Spleen (tissue), 11 donors: ENCODE data around the gene TLE5. TPM values are rescaled to one million over a fixed set of nuclear protein-coding genes. Genes with fewer than 3 reads are reported as not detected.
"Not testable (repeated sequence)": the region's sequence is repeated elsewhere in the genome, so short reads cannot be mapped to it uniquely, and the experiment has no call there.

Experiments used
- DNase-seq: peaks from one replicate; pipeline ENCODE4 v3.0.0-alpha.2; 2020
- H3K27ac ChIP-seq, 8 donors: fragments of 200-600 bp; sonication (generic) in 7 of 8; 1 replicate in 4 of 8; 2 replicates in 4 of 8; pipeline versions ENCODE4 v1.5.0 to v1.8.0; 2016 to 2021; ENCODE audit warnings: inconsistent platforms in 4 of 8, mild to moderate bottlenecking in 4 of 8, moderate library complexity in 1 of 8
- H3K27me3 ChIP-seq, 7 donors: fragments of 200-600 bp; sonication (generic) in 6 of 7; replicated peaks in 1 of 7; 1 replicate in 4 of 7; 2 replicates in 3 of 7; pipeline versions ENCODE4 v1.5.0 to v1.8.0; 2016 to 2021; ENCODE audit warnings: inconsistent platforms in 3 of 7, mild to moderate bottlenecking in 1 of 7
- H3K36me3 ChIP-seq, 6 donors: fragments of 200-600 bp; sonication (generic) in 5 of 6; 1 replicate in 4 of 6; 2 replicates in 2 of 6; pipeline versions ENCODE4 v1.5.0 to v1.8.0; 2016 to 2021; ENCODE audit warnings: inconsistent platforms in 2 of 6
- H3K4me1 ChIP-seq, 6 donors: fragments of 200-600 bp; sonication (generic) in 5 of 6; 1 replicate in 3 of 6; 2 replicates in 3 of 6; pipeline versions ENCODE4 v1.5.0 to v1.8.0; 2016 to 2021; ENCODE audit warnings: inconsistent platforms in 3 of 6
- H3K4me3 ChIP-seq, 8 donors: fragments of 200-600 bp; sonication (generic) in 7 of 8; 1 replicate in 4 of 8; 2 replicates in 4 of 8; pipeline versions ENCODE4 v1.5.0 to v1.8.0; 2016 to 2021; ENCODE audit warnings: inconsistent platforms in 4 of 8, mild to moderate bottlenecking in 4 of 8, moderate library complexity in 2 of 8
- H3K9me3 ChIP-seq, 8 donors: fragments of 200-600 bp; sonication (generic) in 7 of 8; 1 replicate in 4 of 8; 2 replicates in 4 of 8; pipeline versions ENCODE4 v1.5.0 to v1.8.0; 2016 to 2021; ENCODE audit warnings: inconsistent platforms in 4 of 8
- CTCF ChIP-seq, 11 experiments: fragments of 200-600 bp in 7 of 11; fragments of 450-650 bp in 4 of 11; sonication (generic) in 4 of 11; IDR thresholded peaks in 8 of 11; conservative IDR thresholded peaks in 3 of 11; 1 replicate in 7 of 11; 2 replicates in 4 of 11; pipeline versions ENCODE4 v1.4.0 to v1.8.0; 2016 to 2021; ENCODE audit warnings: antibody characterized with exemption in 11 of 11, inconsistent platforms in 4 of 11, mild to moderate bottlenecking in 1 of 11
- POLR2A ChIP-seq, 3 donors: fragments of 450-650 bp; IDR thresholded peaks; one replicate each; pipeline ENCODE4 v1.5.1; 2017; ENCODE audit warnings: antibody characterized with exemption in 3 of 3, mild to moderate bottlenecking in 1 of 3
- POLR2AphosphoS5 ChIP-seq, 3 donors: sonication (generic); formaldehyde crosslinking; IDR thresholded peaks; one replicate each; pipeline ENCODE4 v1.5.1; 2017; ENCODE audit warnings: antibody characterized with exemption in 3 of 3
- WGBS, 5 donors: extraction: QIAGEN DNeasy Blood & Tissue Kit in 3 of 5; methylation state at CpG; one replicate each; pipeline versions ENCODE4 v1.1.5 to v1.1.7; 2013 to 2018; 5-methylcytosine and 5-hydroxymethylcytosine counted together
- intact Hi-C: fragments of 100-400 bp; cut with DNase I; formaldehyde crosslinking; loops from one replicate; pipeline ENCODE4 v1.15.0; 2023; ENCODE audit warnings: low total_unique reads
- polyA plus RNA-seq, 3 donors: library from polyadenylated mRNA; stranded (reverse); fragments of 200-250 nt; gene quantifications; one replicate each; pipeline ENCODE4 v1.2.1, GENCODE V29; 2013
- total RNA-seq, 7 donors: library from RNA; depleted of rRNA in 3 of 7; stranded (reverse); fragments of >200 nt in 3 of 7; fragmentation: NEBNext Ultra II Directional in 4 of 7; extraction: Animal tissue kit (Norgen Biotek cat#: 25700) in 4 of 7; gene quantifications; one replicate each; pipeline versions ENCODE4 v1.1.0 to v1.2.1, GENCODE V29; 2016 to 2021
- donor health status: healthy with polysubstance abuse.
- donor health status: DM: no; HTN: no; CAD: no; lungs with moderate emphysema.
- donor health status: DM: no; HTN: no; CAD: no.
- donor health status: Bipolar disorder and iron deficiency.
- donor health status: healthy.
- donor health status: DM: no; HTN: no; CAD: no.
- donor health status: DM: yes; HTN: yes; CAD: no.

Gene TLE5
- total and polyA plus RNA-seq, 10 donors: 325 to 618 (median 435) TPM

GRCh38 chr19:3038214-3038613 lies 24.1 kb downstream of the TLE5 start:
- peaks cover 0 to 21% (median 4%) of the 10 kb centered on the region in 7 donors for H3K27me3 ChIP-seq
- intact Hi-C loops: loop anchor here (10.0 kb wide), 1 partner anchor 63 kb away; the partner anchor contains the start of gene TLE6
- no peaks in the 10 kb centered on the region for H3K36me3 ChIP-seq
- H3K9me3 ChIP-seq: no peaks in the 10 kb centered on the region
- no peak for DNase-seq
- H3K4me1 ChIP-seq: peaks cover 10 to 65% (median 30%) of the 10 kb centered on the region in 6 donors
- TF ChIP-seq POLR2AphosphoS5 (IDR thresholded peaks at IDR 0.05) (no peak), CTCF (IDR thresholded peaks at IDR 0.05 in 8 of 11, conservative IDR thresholded peaks at IDR 0.05 in 3 of 11) (no peak), POLR2A (IDR thresholded peaks at IDR 0.05) (no peak)
- 65 to 76% (median 69%) methylated on average over 5 of the region's 5 CpGs for WGBS, 5 donors
- H3K27ac ChIP-seq: no peak overlapping the region
- no peak overlapping the region for H3K4me3 ChIP-seq

DNA sequence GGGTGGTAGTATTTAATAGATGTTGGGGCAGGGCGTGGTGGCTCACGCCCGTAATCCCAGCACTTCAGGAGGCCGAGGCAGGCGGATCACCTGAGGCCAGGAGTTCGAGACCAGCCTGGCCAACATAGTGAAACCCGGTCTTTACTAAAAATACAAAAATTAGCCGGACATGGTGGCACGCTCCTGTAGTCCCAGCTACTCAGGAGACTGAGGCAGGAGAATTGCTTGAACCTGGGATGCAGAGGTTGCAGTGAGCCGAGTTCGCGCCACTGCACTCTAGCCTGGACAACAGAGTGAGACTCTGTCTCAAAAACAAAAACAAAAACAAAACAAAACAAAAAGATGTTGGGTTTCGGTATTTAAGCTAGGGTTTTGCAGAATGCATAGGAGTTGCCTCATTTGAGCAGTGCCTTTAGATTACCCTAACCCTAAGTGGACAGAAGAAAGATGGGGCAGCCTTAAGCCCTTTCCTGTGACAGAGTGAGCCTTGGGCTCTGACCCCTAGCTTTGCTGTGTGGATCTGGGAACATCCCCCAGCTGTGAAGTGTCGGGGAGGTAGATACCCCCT lies 25.2 kb downstream of the TLE5 start:
- not testable (repeated sequence) for H3K9me3 ChIP-seq, DNase-seq, H3K27me3 ChIP-seq, H3K36me3 ChIP-seq
- Histone ChIP-seq H3K4me3 (peak overlapping the region in 3 of 8 donors; percentile 58 to 87 (median 59)), H3K27ac (peak overlapping the region in 7 of 8 donors; percentile 74 to 95 (median 92)), H3K4me1 (peaks cover 7 to 55% (median 26%) of the 10 kb centered on the region in 6 donors)
- 73 to 83% (median 75%) methylated on average over 14 of the region's 14 CpGs for WGBS, 5 donors
- intact Hi-C loops: loop anchor here (10.0 kb wide), 1 partner anchor 62 kb away; the partner anchor contains the start of gene TLE6

GRCh38 chr19:3036119-3036976 lies 25.9 kb downstream of the TLE5 start:
- intact Hi-C loops: loop anchor here (10.0 kb wide), 1 partner anchor 62 kb away; the partner anchor contains the start of gene TLE6
- no peaks in the 10 kb centered on the region for H3K36me3 ChIP-seq
- peak overlapping the region; percentile 74 to 95 (median 91) for H3K27ac ChIP-seq
- H3K27me3 ChIP-seq: peaks cover 0 to 2% (median 0%) of the 10 kb centered on the region in 7 donors
- TF ChIP-seq CTCF (IDR thresholded peaks at IDR 0.05 in 8 of 11, conservative IDR thresholded peaks at IDR 0.05 in 3 of 11) (no peak), POLR2AphosphoS5 (IDR thresholded peaks at IDR 0.05) (peak; percentile 61 to 76 (median 74)), POLR2A (IDR thresholded peaks at IDR 0.05) (no peak)
- DNase-seq: peak; percentile 94
- no peaks in the 10 kb centered on the region for H3K9me3 ChIP-seq
- peak overlapping the region; percentile 45 to 87 (median 58) for H3K4me3 ChIP-seq
- peaks cover 7 to 49% (median 24%) of the 10 kb centered on the region in 6 donors for H3K4me1 ChIP-seq
- 1 to 5% (median 2%) methylated on average over 6 to 44 of the region's 44 CpGs for WGBS, 5 donors

GRCh38 chr19:3035542-3036118 lies 26.7 kb downstream of the TLE5 start:
- peak; percentile 94 for DNase-seq
- TF ChIP-seq CTCF (IDR thresholded peaks at IDR 0.05 in 8 of 11, conservative IDR thresholded peaks at IDR 0.05 in 3 of 11) (peak in 1 of 11 experiments; percentile 8), POLR2A (IDR thresholded peaks at IDR 0.05) (no peak), POLR2AphosphoS5 (IDR thresholded peaks at IDR 0.05) (peak; percentile 56 to 88 (median 65))
- intact Hi-C loops: loop anchor here (10.0 kb wide), 1 partner anchor 61 kb away; the partner anchor contains the start of gene TLE6
- peak overlapping the region; percentile 45 to 87 (median 58) for H3K4me3 ChIP-seq
- peaks cover 0 to under 1% (median 0%) of the 10 kb centered on the region in 7 donors for H3K27me3 ChIP-seq
- no peaks in the 10 kb centered on the region for H3K9me3 ChIP-seq
- 0 to 1% (median 0%) methylated on average over 18 to 29 of the region's 29 CpGs for WGBS, 5 donors
- peaks cover 7 to 47% (median 23%) of the 10 kb centered on the region in 6 donors for H3K4me1 ChIP-seq
- no peaks in the 10 kb centered on the region for H3K36me3 ChIP-seq
- H3K27ac ChIP-seq: peak overlapping the region; percentile 74 to 95 (median 91)
